AG04449 (cell line): ENCODE data around the gene JUND.

Source experiments
- CTCF ChIA-PET: fragments of 350-600 bp; formaldehyde crosslinking; extraction: SDS; loops from one replicate; lab custom pipeline; 2021; ENCODE audit warnings: antibody characterized with exemption; lab: Yijun Ruan, JAX
- POLR2A ChIA-PET: fragments of 400-600, 350-600 bp; formaldehyde crosslinking; extraction: SDS; loops from one replicate; lab custom pipeline; 2020; ENCODE audit warnings: antibody characterized with exemption, inconsistent platforms; lab: Yijun Ruan, JAX
- DNase-seq: peaks from one replicate; pipeline ENCODE4 v3.0.0-alpha.2; 2010; ENCODE audit warnings: low read depth, low spot score
- H3K4me3 ChIP-seq: 2 replicates; pipeline ENCODE4 v1.5.1; 2011; ENCODE audit warnings: low read depth, mild to moderate bottlenecking, control low read depth, low read length
- TF ChIP-seq, protein P1 (sequence below): IDR thresholded peaks from one replicate; pipeline ENCODE4 v1.5.1; 2011; ENCODE audit warnings: mild to moderate bottlenecking, moderate library complexity, low read length, control low read depth, inconsistent platforms; ENCODE audit not compliant: insufficient read depth; ENCODE audit errors: missing control alignments

Gene JUND

DNA sequence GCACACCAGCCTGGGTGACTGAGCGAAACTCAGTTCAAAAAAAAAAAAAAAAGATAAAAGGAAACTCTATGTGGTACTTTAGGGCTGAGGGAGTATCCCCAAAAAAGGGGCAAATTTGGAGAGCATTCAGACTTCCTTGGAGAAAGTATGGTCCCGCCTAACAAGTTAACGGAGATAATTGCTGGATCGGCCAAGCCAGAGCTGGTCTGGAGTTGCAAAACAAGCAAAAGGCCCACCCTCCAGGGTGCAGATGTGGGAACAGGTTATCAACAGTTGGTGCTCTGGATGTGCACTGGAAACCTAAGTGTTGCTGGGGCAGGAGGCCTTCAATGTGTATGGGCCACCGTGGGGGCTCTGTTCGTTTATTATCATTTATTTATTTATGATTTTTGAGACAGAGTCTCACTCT, 10.0 kb downstream of the JUND start:
- CTCF ChIA-PET = interaction anchor here (0.9 to 4.9 kb wide), 8 partner anchors 7 to 68 kb away, joined by 3 to 45 read pairs (median 4); partner anchors contain the start of genes JUND, LSM4 and RAB3A
- no peak overlapping the region for H3K4me3 ChIP-seq
- POLR2A ChIA-PET = interaction anchor here (3.8 kb wide), 1 partner anchor 10 kb away, joined by 18 read pairs; the partner anchor contains the start of gene JUND
- TF ChIP-seq, protein P1, sequence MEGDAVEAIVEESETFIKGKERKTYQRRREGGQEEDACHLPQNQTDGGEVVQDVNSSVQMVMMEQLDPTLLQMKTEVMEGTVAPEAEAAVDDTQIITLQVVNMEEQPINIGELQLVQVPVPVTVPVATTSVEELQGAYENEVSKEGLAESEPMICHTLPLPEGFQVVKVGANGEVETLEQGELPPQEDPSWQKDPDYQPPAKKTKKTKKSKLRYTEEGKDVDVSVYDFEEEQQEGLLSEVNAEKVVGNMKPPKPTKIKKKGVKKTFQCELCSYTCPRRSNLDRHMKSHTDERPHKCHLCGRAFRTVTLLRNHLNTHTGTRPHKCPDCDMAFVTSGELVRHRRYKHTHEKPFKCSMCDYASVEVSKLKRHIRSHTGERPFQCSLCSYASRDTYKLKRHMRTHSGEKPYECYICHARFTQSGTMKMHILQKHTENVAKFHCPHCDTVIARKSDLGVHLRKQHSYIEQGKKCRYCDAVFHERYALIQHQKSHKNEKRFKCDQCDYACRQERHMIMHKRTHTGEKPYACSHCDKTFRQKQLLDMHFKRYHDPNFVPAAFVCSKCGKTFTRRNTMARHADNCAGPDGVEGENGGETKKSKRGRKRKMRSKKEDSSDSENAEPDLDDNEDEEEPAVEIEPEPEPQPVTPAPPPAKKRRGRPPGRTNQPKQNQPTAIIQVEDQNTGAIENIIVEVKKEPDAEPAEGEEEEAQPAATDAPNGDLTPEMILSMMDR = no peak
- DNase-seq = no peak

DNA sequence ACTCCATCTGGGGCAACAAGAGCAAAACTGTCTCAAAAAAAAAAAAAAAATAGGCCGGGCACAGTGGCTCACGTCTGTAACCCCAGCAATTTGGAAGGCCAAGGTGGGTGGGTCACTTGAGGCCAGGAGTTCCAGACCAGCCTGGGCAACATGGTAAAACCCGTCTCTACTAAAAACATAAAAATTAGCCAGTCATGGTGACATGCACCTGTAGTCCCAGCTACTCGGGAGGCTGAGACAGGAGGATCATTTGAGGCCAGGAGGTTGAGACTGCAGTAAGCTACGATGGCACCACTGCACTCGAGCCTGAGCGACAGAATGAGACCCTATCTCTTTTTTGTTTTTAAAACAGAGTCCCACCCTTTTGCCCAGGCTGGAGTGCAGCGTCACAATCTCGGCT, 11.1 kb downstream of the JUND start:
- POLR2A ChIA-PET = interaction anchor here (1.2 to 3.8 kb wide), 2 partner anchors 11 to 58 kb away, joined by 6 to 18 read pairs; partner anchors contain the start of gene JUND
- TF ChIP-seq, protein P1 = no peak

DNA sequence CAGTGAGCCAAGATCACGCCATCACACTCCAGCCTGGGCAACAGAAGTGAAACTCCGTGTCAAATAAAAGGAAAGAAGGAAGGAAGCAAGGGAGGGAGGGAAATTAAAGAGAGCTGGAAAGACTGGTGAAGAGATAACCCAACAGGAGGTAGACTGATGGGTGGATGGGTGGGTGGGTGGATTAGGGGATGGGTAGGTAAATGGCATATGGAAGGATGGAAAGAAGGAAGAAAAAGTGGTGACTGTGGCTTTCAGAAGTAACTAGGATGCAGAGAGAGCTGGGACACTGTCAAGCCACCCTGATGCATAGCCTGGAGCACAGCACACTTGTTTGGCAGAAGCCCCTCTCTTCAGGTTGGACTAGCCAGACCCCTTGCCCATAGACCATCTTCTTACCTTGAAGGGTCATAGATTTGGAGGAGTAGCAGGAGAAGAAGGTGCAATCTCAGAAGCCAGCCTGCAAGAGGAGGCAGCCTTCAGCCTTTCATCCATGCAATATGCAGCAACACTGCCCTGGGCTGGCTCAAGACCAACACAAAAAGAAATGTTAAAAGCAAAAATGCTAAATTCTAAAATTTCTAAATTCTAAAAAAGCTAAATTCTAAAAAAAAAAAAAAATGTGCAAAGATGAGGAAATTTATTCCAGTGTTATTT, 12.2 kb downstream of the JUND start:
- POLR2A ChIA-PET = interaction anchor here (1.2 to 3.8 kb wide), 3 partner anchors 10 to 59 kb away, joined by 4 to 18 read pairs (median 6); partner anchors contain the start of gene JUND
- no peak overlapping the region for H3K4me3 ChIP-seq
- TF ChIP-seq, protein P1 = no peak
- CTCF ChIA-PET = interaction anchor here (1.1 to 4.9 kb wide), 6 partner anchors 9 to 142 kb away, joined by 5 to 45 read pairs (median 6); no protein-coding TSS in a partner anchor
- no peak for DNase-seq

More for the DNA sequence above, 11.1 kb downstream of the JUND start:
- DNase-seq = no peak
- CTCF ChIA-PET = interaction anchor here (1.1 to 4.9 kb wide), 5 partner anchors 8 to 59 kb away, joined by 3 to 45 read pairs (median 6); no protein-coding TSS in a partner anchor
- no peak overlapping the region for H3K4me3 ChIP-seq

DNA sequence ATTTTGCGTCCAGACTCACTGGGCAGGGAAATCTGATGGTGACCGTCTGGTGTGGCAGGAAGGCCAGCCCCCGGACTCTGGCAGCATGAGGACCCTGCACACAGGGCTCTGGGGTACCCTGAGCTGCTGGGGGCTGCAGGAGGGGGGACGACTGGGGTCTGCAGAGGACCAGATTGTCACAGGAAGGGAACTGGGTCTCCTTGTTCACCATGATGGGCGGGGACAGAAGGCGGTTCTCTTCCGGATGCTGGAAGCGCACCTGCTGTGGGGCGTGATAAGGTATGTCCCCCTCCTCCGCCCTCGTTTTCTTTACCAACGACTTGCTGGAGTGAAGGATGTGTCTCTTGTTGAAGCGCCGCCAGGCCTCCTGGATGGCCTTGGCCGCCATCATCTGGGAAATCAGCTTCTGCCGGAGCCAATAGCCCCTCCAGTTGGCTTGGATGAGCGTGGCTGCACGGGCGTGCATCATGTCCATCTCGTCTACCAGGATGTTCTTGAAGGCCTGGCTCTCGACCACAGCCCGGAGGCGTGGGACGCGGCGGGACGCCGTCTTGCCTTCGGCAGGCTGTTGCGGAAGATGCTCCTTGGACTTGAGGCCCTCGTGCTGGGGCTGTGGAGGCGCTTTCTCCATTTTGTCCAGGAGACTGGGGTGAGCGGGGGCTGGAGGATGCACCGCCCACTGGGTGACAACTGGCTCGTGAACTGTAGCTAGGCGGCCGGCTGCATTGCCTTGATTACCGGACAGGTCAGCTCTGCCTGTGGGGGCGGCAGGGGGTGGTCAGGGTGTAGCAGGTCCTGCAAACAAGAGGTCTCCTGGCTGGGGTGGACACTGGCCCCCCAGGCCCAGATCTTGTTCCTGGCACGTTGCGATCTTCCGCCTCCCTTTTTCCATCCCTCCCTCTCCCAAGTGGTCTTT, 14.4 kb downstream of the JUND start:
- TF ChIP-seq, protein P1 = no peak
- POLR2A ChIA-PET = interaction anchor here (0.6 kb wide), 1 partner anchor 74 kb away, joined by 3 read pairs; the partner anchor contains the start of gene MPV17L2
- CTCF ChIA-PET = interaction anchor here (1.9 to 4.9 kb wide), 3 partner anchors 12 to 61 kb away, joined by 6 to 45 read pairs (median 6); no protein-coding TSS in a partner anchor
- H3K4me3 ChIP-seq = no peak overlapping the region
- no peak for DNase-seq

DNA sequence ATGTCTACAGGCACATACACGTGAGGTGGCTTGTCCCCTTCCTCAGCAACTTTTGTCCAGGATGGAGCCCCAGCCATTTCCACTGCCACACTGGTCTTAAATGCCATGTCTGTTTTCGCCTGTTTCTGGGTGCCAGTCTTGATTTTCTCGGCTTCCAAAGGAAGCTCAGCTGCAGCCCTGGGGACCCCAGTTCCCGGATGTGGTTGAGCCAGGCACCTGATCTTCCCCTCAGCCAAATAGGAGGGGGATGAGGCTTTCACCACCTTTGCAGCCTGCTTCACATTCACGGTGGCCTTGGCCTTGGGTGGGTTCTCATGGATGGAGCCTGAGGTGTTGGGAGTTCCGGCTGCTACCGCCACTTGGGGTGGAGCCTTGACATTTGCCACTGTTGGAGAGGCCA, 15.8 kb downstream of the JUND start:
- no peak overlapping the region for H3K4me3 ChIP-seq
- CTCF ChIA-PET = interaction anchor here (2.2 kb wide), 1 partner anchor 13 kb away, joined by 7 read pairs; no protein-coding TSS in a partner anchor

More for the DNA sequence above, 15.8 kb downstream of the JUND start:
- POLR2A ChIA-PET = no interaction called here
- no peak for DNase-seq
- TF ChIP-seq, protein P1 = no peak
